Activated naive CD4-positive, alpha-beta T cell treated with anti-CD3 and anti-CD28 coated beads for 36 hours (primary cell): ENCODE data around the gene REEP6. TPM values are rescaled to one million over a fixed set of nuclear protein-coding genes. Genes with fewer than 3 reads are reported as not detected.
"Not testable (repeated sequence)": the region's sequence is repeated elsewhere in the genome, so short reads cannot be mapped to it uniquely, and the experiment has no call there.

Experiments
- CTCF ChIA-PET: fragments of 350-600 bp; sonication (Branson Sonifier 250); formaldehyde crosslinking; loops from one replicate; lab custom pipeline; 2021; ENCODE audit warnings: antibody characterized with exemption; lab: Charles Lee
- DNase-seq: peaks from one replicate; pipeline ENCODE4 v3.0.0-alpha.2; 2020
- H3K27ac Mint-ChIP-seq: one replicate; pipeline ENCODE4 v1.8.0; 2021; ENCODE audit warnings: mild to moderate bottlenecking, mixed read lengths
- H3K27me3 Mint-ChIP-seq: one replicate; pipeline ENCODE4 v1.8.0; 2021; ENCODE audit warnings: low read depth, mixed read lengths
- H3K36me3 Mint-ChIP-seq: one replicate; pipeline ENCODE4 v1.8.0; 2021; ENCODE audit warnings: low read depth, mixed read lengths
- H3K4me1 Mint-ChIP-seq: one replicate; pipeline ENCODE4 v1.8.0; 2021; ENCODE audit warnings: low read depth, mixed read lengths
- H3K4me3 Mint-ChIP-seq: one replicate; pipeline ENCODE4 v1.8.0; 2021; ENCODE audit warnings: mild to moderate bottlenecking, moderate library complexity, mixed read lengths
- H3K9me3 Mint-ChIP-seq: one replicate; pipeline ENCODE4 v1.8.0; 2021; ENCODE audit warnings: mixed read lengths
- intact Hi-C: fragments of 100-400 bp; cut with micrococcal nuclease; formaldehyde crosslinking; loops from one replicate; pipeline ENCODE4 v1.15.1; 2023
- total RNA-seq, 2 experiments: library from RNA; stranded (reverse); gene quantifications; one replicate each; pipeline ENCODE4 v1.2.3, GENCODE V29; 2021

The REEP6 gene
- total RNA-seq, 2 experiments from 2014 or later, result 1.3 to 1.6 TPM

DNA sequence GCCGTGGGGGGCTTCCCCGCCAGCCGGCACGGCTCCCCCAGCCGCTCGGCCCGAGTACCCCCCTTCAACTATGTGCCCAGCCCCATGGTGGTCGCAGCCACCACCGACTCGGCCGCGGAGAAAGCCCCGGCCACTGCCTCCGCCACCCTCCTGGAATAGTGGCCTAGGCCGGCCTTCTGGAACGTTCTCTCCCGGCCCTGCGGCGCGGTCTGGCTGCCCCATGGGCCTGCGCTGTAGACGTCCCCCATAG lies 21.0 kb upstream of the REEP6 start:
- Mint-ChIP-seq H3K9me3 (no peaks in the 10 kb centered on the region), H3K27ac (no peak overlapping the region), H3K27me3 (peaks cover 17% of the 10 kb centered on the region), H3K4me1 (peaks cover 17% of the 10 kb centered on the region), H3K36me3 (no peaks in the 10 kb centered on the region), H3K4me3 (peak overlapping the region; percentile 51)
- no peak for DNase-seq
- intact Hi-C loops, result loop anchor here (2.0 kb wide), 1 partner anchor 43 kb away; the partner anchor contains the start of gene ADAMTSL5
- CTCF ChIA-PET, result no interaction called here

- H3K27ac Mint-ChIP-seq, result no peak overlapping the region
- peak overlapping the region; percentile 51 for H3K4me3 Mint-ChIP-seq
- no peaks in the 10 kb centered on the region for H3K36me3 Mint-ChIP-seq
- CTCF ChIA-PET, result interaction anchor here (1.4 kb wide), 1 partner anchor 26 kb away, joined by 3 read pairs; no protein-coding TSS in a partner anchor
- H3K4me1 Mint-ChIP-seq, result peaks cover 17% of the 10 kb centered on the region
- no peaks in the 10 kb centered on the region for H3K9me3 Mint-ChIP-seq
- intact Hi-C loops, result loop anchor here (2.0 kb wide), 1 partner anchor 42 kb away; the partner anchor contains the start of gene ADAMTSL5
- DNase-seq, result peak; percentile 76
- peaks cover 17% of the 10 kb centered on the region for H3K27me3 Mint-ChIP-seq
Measured at GRCh38 chr19:1470305-1471009, 20.5 kb upstream of the REEP6 start.

- no peak for DNase-seq
- Mint-ChIP-seq H3K4me1 (peaks cover 17% of the 10 kb centered on the region), H3K4me3 (no peak overlapping the region), H3K27ac (no peak overlapping the region), H3K9me3 (no peaks in the 10 kb centered on the region), H3K36me3 (no peaks in the 10 kb centered on the region), H3K27me3 (peaks cover 17% of the 10 kb centered on the region)
- CTCF ChIA-PET, result interaction anchor here (0.6 to 1.4 kb wide), 2 partner anchors 27 to 297 kb away, joined by 3 read pairs; no protein-coding TSS in a partner anchor
- intact Hi-C loops, result loop anchor here (2.0 kb wide), 1 partner anchor 42 kb away; the partner anchor contains the start of gene ADAMTSL5
Measured at GRCh38 chr19:1471010-1471514, 19.9 kb upstream of the REEP6 start.

DNA sequence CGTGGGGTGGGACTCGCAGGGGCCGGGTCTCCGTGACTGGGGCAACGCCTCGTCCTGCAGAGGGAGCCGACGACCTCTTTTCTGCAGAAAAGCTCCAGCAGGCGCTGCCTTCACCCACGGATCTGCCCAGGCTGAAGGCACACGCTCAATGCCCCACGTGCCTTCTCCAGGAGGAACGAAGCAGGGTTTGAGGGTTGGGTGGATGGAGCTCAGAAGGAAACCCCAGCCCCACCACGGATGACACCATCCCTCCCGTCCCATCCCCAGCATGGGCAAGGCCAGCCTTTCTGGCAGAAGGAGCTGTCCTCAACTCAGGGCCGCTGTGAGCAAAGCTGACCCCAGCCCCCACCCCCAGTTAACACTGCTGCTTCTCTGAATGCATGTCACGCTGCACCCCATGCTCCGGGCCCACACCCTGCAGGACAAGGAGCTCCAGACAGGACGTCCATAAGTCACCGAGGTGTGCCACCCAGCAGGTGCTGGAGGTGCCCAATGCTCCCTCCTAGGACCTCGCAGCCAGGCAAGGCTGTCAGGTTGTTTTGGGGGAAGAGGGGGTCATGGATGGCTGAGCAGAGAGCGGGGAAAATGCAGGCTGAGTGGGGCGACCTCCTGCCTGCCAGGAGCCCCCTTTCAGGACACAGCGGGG lies 19.3 kb upstream of the REEP6 start:
- no peak for DNase-seq
- CTCF ChIA-PET, result interaction anchor here (0.6 to 1.4 kb wide), 3 partner anchors 26 to 297 kb away, joined by 3 read pairs; no protein-coding TSS in a partner anchor
- Mint-ChIP-seq H3K4me3 (no peak overlapping the region), H3K36me3 (no peaks in the 10 kb centered on the region), H3K9me3 (no peaks in the 10 kb centered on the region), H3K27ac (no peak overlapping the region), H3K4me1 (peaks cover 18% of the 10 kb centered on the region), H3K27me3 (peaks cover 16% of the 10 kb centered on the region)
- intact Hi-C loops, result loop anchor here (2.0 kb wide), 1 partner anchor 41 kb away; the partner anchor contains the start of gene ADAMTSL5

- Mint-ChIP-seq H3K27ac (no peak overlapping the region), H3K27me3 (peaks cover 13% of the 10 kb centered on the region), H3K9me3 (no peaks in the 10 kb centered on the region), H3K36me3 (peaks cover under 1% of the 10 kb centered on the region), H3K4me3 (no peak overlapping the region), H3K4me1 (peaks cover 23% of the 10 kb centered on the region)
- CTCF ChIA-PET, result interaction anchor here (0.8 to 1.4 kb wide), 2 partner anchors 27 to 28 kb away, joined by 3 read pairs; no protein-coding TSS in a partner anchor
- DNase-seq, result no peak
- intact Hi-C loops, result no loop called here
Measured at GRCh38 chr19:1472231-1473084, 18.5 kb upstream of the REEP6 start.

DNA sequence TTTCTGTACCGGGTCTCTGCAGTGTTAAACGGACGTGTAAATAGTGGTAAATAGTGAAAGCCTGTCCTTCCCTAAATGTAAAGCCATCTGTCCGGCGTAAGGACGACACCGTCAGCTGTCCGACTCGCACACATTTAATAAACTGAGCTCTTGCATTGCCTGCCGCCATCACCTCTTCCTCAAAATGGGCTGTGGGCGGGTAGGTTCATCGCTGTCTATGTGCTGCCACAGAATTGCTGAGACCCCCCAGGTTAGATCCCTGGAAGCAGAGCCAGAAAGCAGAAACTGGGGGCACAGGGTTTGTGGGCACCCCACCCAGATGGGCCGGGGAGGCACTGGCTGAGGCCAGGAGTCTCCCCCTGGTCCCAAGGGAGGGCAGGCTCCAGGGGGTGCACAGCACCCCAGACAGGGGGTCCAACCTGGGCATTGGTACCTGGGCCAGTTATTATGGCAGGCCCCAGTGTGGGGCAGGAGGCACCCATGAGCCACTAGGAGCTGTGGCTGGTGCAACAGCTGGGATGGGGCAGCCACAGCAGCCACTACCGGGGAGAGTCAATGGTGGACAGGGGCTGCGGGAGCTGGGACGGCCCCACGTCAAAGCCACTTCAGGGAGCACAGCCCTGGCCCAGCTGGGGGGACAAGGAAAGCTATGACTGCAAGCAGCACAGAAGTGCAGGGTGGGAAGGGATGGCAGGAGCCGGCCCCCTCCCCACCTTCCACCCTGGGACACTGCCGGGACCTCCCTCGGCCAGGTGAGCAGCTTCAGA lies 17.7 kb upstream of the REEP6 start:
- H3K27me3 Mint-ChIP-seq, result peaks cover 12% of the 10 kb centered on the region
- intact Hi-C loops, result no loop called here
- H3K4me3 Mint-ChIP-seq, result no peak overlapping the region
- H3K36me3 Mint-ChIP-seq, result peaks cover 2% of the 10 kb centered on the region
- peaks cover 29% of the 10 kb centered on the region for H3K4me1 Mint-ChIP-seq
- no peak overlapping the region for H3K27ac Mint-ChIP-seq
- no peak for DNase-seq
- no peaks in the 10 kb centered on the region for H3K9me3 Mint-ChIP-seq
- CTCF ChIA-PET, result interaction anchor here (0.9 kb wide), 2 partner anchors 199 to 792 kb away, joined by 3 to 4 read pairs; no protein-coding TSS in a partner anchor

DNA sequence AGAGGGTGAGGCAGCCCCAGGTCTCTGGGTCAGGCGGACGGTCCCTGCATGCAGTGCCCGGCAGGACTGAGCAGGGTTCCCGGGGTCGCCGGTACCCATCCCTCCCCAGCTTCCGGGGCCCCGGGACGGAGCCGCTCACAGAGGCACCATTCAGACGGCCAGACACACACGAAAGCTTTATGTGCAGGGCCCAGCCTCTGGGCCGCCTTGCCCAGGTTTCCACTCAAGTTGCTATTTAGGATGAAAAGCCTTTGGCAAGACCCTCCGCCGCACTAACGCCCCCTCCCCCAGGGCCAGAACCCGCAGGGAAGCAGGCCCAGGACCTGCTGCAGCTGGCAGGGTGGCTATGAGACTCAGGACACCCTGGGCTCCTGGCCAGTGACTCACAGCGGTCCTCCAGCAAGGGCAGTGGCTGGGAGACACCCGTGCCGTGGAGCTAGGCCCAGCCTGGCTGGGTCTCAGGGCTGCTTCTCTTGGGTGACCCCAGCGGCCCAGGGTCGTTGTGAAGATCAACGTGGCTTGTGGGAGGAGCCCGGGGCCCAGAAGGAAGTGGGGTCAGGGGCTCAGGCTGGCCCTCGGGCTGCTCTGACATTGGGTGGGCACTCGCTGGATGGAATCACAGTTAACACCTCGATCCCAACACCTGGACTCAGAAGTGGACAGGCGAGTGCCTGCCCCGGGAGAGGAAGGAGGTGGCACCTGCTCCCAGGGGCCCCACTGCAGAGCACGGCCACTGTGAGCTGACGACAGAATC lies 16.8 kb upstream of the REEP6 start:
- H3K27ac Mint-ChIP-seq, result no peak overlapping the region
- no peaks in the 10 kb centered on the region for H3K9me3 Mint-ChIP-seq
- no peak for DNase-seq
- intact Hi-C loops, result no loop called here
- H3K27me3 Mint-ChIP-seq, result peaks cover 11% of the 10 kb centered on the region
- peaks cover 32% of the 10 kb centered on the region for H3K4me1 Mint-ChIP-seq
- H3K36me3 Mint-ChIP-seq, result peaks cover 3% of the 10 kb centered on the region
- H3K4me3 Mint-ChIP-seq, result no peak overlapping the region
- CTCF ChIA-PET, result interaction anchor here (0.9 kb wide), 2 partner anchors 198 to 793 kb away, joined by 3 to 4 read pairs; no protein-coding TSS in a partner anchor

- H3K36me3 Mint-ChIP-seq, result peaks cover 3% of the 10 kb centered on the region
- no peak overlapping the region for H3K4me3 Mint-ChIP-seq
- H3K27me3 Mint-ChIP-seq, result peaks cover 11% of the 10 kb centered on the region
- no peak for DNase-seq
- peaks cover 32% of the 10 kb centered on the region for H3K4me1 Mint-ChIP-seq
- H3K27ac Mint-ChIP-seq, result no peak overlapping the region
- no peaks in the 10 kb centered on the region for H3K9me3 Mint-ChIP-seq
- CTCF ChIA-PET, result no interaction called here
- intact Hi-C loops, result loop anchor here (5.0 kb wide), 1 partner anchor 38 kb away; the partner anchor contains the start of gene RPS15
Measured at GRCh38 chr19:1474765-1475351, 16.1 kb upstream of the REEP6 start.

DNA sequence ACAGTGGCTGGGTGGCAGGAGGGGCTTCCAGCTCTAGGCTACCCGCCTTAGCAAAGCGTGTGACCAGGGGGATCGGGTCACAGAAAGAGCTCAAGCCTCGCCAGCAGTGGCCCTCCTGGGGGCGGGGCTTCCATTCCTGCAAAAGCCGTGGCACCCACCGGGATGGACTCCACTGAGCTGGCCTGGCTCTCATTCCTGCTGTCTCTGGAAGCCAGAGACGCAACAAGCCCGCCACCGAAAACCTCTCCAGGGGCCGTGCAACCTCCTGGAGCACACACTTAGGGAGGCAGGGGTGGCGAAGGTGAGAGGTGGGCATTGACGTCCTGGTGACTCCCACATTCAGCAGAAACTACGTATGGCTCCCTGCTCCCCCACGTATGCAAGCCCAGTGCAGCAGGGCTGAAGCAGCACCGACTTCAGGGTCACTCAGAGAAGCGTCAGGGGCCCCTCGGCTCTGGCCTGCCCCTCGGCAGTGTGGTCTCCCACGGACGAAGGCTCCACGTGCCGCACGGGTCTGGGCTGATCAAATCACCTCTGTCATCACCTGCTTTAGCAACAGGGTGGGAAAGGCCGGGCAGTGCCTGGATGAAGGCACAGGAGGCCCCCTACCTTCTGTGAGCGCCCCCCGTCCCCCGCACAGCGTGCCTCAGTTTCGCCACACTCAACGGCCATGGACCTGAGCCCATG lies 15.1 kb upstream of the REEP6 start:
- Mint-ChIP-seq H3K36me3 (peaks cover 3% of the 10 kb centered on the region), H3K4me1 (peaks cover 29% of the 10 kb centered on the region), H3K4me3 (no peak overlapping the region), H3K27me3 (peaks cover 8% of the 10 kb centered on the region), H3K9me3 (no peaks in the 10 kb centered on the region), H3K27ac (no peak overlapping the region)
- no peak for DNase-seq
- CTCF ChIA-PET, result no interaction called here
- intact Hi-C loops, result loop anchor here (5.0 kb wide), 1 partner anchor 39 kb away; the partner anchor contains the start of gene RPS15

- H3K36me3 Mint-ChIP-seq, DNase-seq, CTCF ChIA-PET, H3K9me3 Mint-ChIP-seq, H3K27me3 Mint-ChIP-seq, H3K27ac Mint-ChIP-seq: not testable (repeated sequence)
- Mint-ChIP-seq H3K4me1 (peaks cover 18% of the 10 kb centered on the region), H3K4me3 (peak overlapping the region; percentile 24)
- intact Hi-C loops, result loop anchor here (5.0 kb wide), 1 partner anchor 40 kb away; the partner anchor contains the start of gene RPS15
Measured at GRCh38 chr19:1477056-1477455, 13.9 kb upstream of the REEP6 start.
